H9 (cell line): ENCODE measurements around the gene PKP3. TPM values are rescaled to one million over a fixed set of nuclear protein-coding genes. Genes with fewer than 3 reads are reported as not detected.

Experiments
- DNase-seq: peaks from one replicate; pipeline ENCODE4 v3.0.0-alpha.2; 2017
- H2AFZ ChIP-seq: one replicate; pipeline ENCODE4 v1.6.1; 2013; ENCODE audit warnings: mild to moderate bottlenecking, low read length, control low read depth, moderate library complexity
- H2AK5ac ChIP-seq: 2 replicates; pipeline ENCODE4 v1.6.1; 2013; ENCODE audit warnings: low read length, control low read depth, mixed read lengths; ENCODE audit not compliant: insufficient read length
- H2BK120ac ChIP-seq: one replicate; pipeline ENCODE4 v1.6.1; 2013; ENCODE audit warnings: low read depth, mild to moderate bottlenecking, low read length, control low read depth, inconsistent platforms; ENCODE audit not compliant: poor library complexity, severe bottlenecking
- H2BK12ac ChIP-seq: 2 replicates; pipeline ENCODE4 v1.6.1; 2013; ENCODE audit warnings: low read length, control low read depth, mixed read lengths, low read depth; ENCODE audit not compliant: insufficient read length
- H2BK15ac ChIP-seq: 2 replicates; pipeline ENCODE4 v1.6.1; 2013; ENCODE audit warnings: low read depth, low read length, control low read depth
- H2BK20ac ChIP-seq: one replicate; pipeline ENCODE4 v1.6.1; 2013; ENCODE audit warnings: low read depth, mild to moderate bottlenecking, low read length, control low read depth, inconsistent platforms; ENCODE audit not compliant: poor library complexity, severe bottlenecking
- H2BK5ac ChIP-seq: 2 replicates; pipeline ENCODE4 v1.6.1; 2013; ENCODE audit warnings: low read length, control low read depth, mixed read lengths; ENCODE audit not compliant: insufficient read length
- H3K14ac ChIP-seq: 2 replicates; pipeline ENCODE4 v1.6.1; 2013; ENCODE audit warnings: low read length, control low read depth; ENCODE audit not compliant: insufficient read depth
- H3K18ac ChIP-seq: 2 replicates; pipeline ENCODE4 v1.6.1; 2013; ENCODE audit warnings: low read depth, mild to moderate bottlenecking, mixed read lengths, low read length, control low read depth; ENCODE audit not compliant: insufficient read length
- H3K23ac ChIP-seq: 2 replicates; pipeline ENCODE4 v1.6.1; 2013; ENCODE audit warnings: low read length, control low read depth, mixed read lengths, low read depth; ENCODE audit not compliant: insufficient read length
- H3K23me2 ChIP-seq: 2 replicates; pipeline ENCODE4 v1.6.1; 2013; ENCODE audit warnings: low read depth, mild to moderate bottlenecking, mixed read lengths, low read length, control low read depth; ENCODE audit not compliant: insufficient read length, poor library complexity, severe bottlenecking
- H3K27ac ChIP-seq: 2 replicates; pipeline ENCODE4 v1.5.1; 2013; ENCODE audit warnings: low read length, control low read depth, mixed read lengths, low read depth; ENCODE audit not compliant: insufficient read length
- H3K27me3 ChIP-seq: 2 replicates; pipeline ENCODE4 v1.6.1; 2013; ENCODE audit warnings: low read length, control low read depth, inconsistent platforms; ENCODE audit not compliant: insufficient read depth
- H3K4ac ChIP-seq: 2 replicates; pipeline ENCODE4 v1.6.1; 2013; ENCODE audit warnings: low read depth, mild to moderate bottlenecking, control low read depth, inconsistent platforms, low read length, moderate library complexity
- H3K4me1 ChIP-seq: 2 replicates; pipeline ENCODE4 v1.6.1; 2013; ENCODE audit warnings: low read length, control low read depth, inconsistent platforms; ENCODE audit not compliant: insufficient read depth
- H3K4me2 ChIP-seq: 2 replicates; pipeline ENCODE4 v1.6.1; 2013; ENCODE audit warnings: low read length, control low read depth, mixed read lengths; ENCODE audit not compliant: insufficient read length, insufficient read depth
- H3K56ac ChIP-seq: 2 replicates; pipeline ENCODE4 v1.6.1; 2013; ENCODE audit warnings: low read depth, mild to moderate bottlenecking, mixed read lengths, low read length, control low read depth; ENCODE audit not compliant: insufficient read length
- H3K79me1 ChIP-seq: 2 replicates; pipeline ENCODE4 v1.6.1; 2013; ENCODE audit warnings: low read depth, mild to moderate bottlenecking, moderate library complexity, low read length, control low read depth, inconsistent platforms; ENCODE audit not compliant: insufficient read depth, poor library complexity, severe bottlenecking
- H3K79me2 ChIP-seq: 2 replicates; pipeline ENCODE4 v1.6.1; 2013; ENCODE audit warnings: low read length, control low read depth, inconsistent platforms; ENCODE audit not compliant: insufficient read depth
- H3K9ac ChIP-seq: 2 replicates; pipeline ENCODE4 v1.6.1; 2013; ENCODE audit warnings: low read length, control low read depth, mixed read lengths; ENCODE audit not compliant: insufficient read length; ENCODE audit errors: extremely low read depth
- H3K9me3 ChIP-seq: one replicate; pipeline ENCODE4 v1.6.1; 2013; ENCODE audit warnings: low read depth, low read length, inconsistent platforms; ENCODE audit not compliant: control insufficient read depth
- H3T11ph ChIP-seq: one replicate; pipeline ENCODE4 v1.6.1; 2013; ENCODE audit warnings: mild to moderate bottlenecking, low read length, control low read depth, inconsistent platforms
- H4K20me1 ChIP-seq: one replicate; pipeline ENCODE4 v1.6.1; 2013; ENCODE audit not compliant: control insufficient read depth, insufficient read length, insufficient read depth
- H4K5ac ChIP-seq: 2 replicates; pipeline ENCODE4 v1.6.1; 2013; ENCODE audit warnings: low read depth, mild to moderate bottlenecking, mixed read lengths, low read length, control low read depth; ENCODE audit not compliant: insufficient read length
- H4K8ac ChIP-seq: replicated peaks from 2 replicates; pipeline ENCODE4 v1.6.1; 2013; ENCODE audit warnings: low read length, control low read depth, mixed read lengths, low read depth; ENCODE audit not compliant: insufficient read length
- H4K91ac ChIP-seq: 2 replicates; pipeline ENCODE4 v1.6.1; 2013; ENCODE audit warnings: low read depth, mild to moderate bottlenecking, moderate library complexity, mixed read lengths, low read length, control low read depth; ENCODE audit not compliant: insufficient read length
- H3K27ac Mint-ChIP-seq, 3 experiments: 2 replicates in 2 of 3; 3 replicates in 1 of 3; pipeline ENCODE4 v1.8.0; 2020 to 2021; ENCODE audit warnings: mixed read lengths in 3 of 3, mild to moderate bottlenecking in 1 of 3, moderate library complexity in 1 of 3
- H3K27me3 Mint-ChIP-seq: 2 replicates; pipeline ENCODE4 v1.8.0; 2021; ENCODE audit warnings: low read depth, mild to moderate bottlenecking, moderate library complexity, mixed read lengths
- H3K36me3 Mint-ChIP-seq, 3 experiments: 2 replicates in 2 of 3; 3 replicates in 1 of 3; pipeline ENCODE4 v1.8.0; 2020 to 2021; ENCODE audit warnings: low read depth in 3 of 3, mixed read lengths in 3 of 3; ENCODE audit not compliant: insufficient read depth in 1 of 3
- H3K4me1 Mint-ChIP-seq, 2 experiments: 2 replicates each; pipeline ENCODE4 v1.8.0; 2020; ENCODE audit warnings: mixed read lengths in 2 of 2
- H3K4me3 Mint-ChIP-seq, 2 experiments: 2 replicates in 1 of 2; 3 replicates in 1 of 2; pipeline ENCODE4 v1.8.0; 2020 to 2021; ENCODE audit warnings: mild to moderate bottlenecking in 2 of 2, mixed read lengths in 2 of 2, moderate library complexity in 1 of 2
- H3K9me3 Mint-ChIP-seq, 2 experiments: 2 replicates in 1 of 2; 3 replicates in 1 of 2; pipeline ENCODE4 v1.8.0; 2020; ENCODE audit warnings: mild to moderate bottlenecking in 2 of 2, mixed read lengths in 2 of 2, moderate library complexity in 1 of 2
- WGBS: extraction: QIAGEN DNeasy Blood & Tissue Kit; methylation state at CpG from one replicate; pipeline ENCODE4 v1.1.7; 2013; ENCODE audit warnings: missing lambda C conversion rate, low lambda C conversion rate, mixed read lengths; ENCODE audit not compliant: insufficient read length; ENCODE audit errors: extremely low coverage; 5-methylcytosine and 5-hydroxymethylcytosine counted together
- total RNA-seq: library from RNA; stranded (reverse); gene quantifications from 2 replicates; pipeline ENCODE4 v1.2.1, GENCODE V29; 2021
- TF ChIP-seq, protein P1 (sequence below): fragments of 200-600 bp; sonication (generic); conservative IDR thresholded peaks from 3 replicates; pipeline ENCODE4 v1.8.0; 2021; ENCODE audit warnings: antibody characterized with exemption, mild to moderate bottlenecking

PKP3 gene
- total RNA-seq, 1 experiment from 2014 or later = 41.7 TPM

GRCh38 chr11:433641-434040, 39.6 kb downstream of the PKP3 start:
- H2AFZ ChIP-seq = no peak overlapping the region
- no peak overlapping the region for H3K56ac ChIP-seq
- no peak overlapping the region for H3K9ac ChIP-seq
- H2BK20ac ChIP-seq = no peak overlapping the region
- TF ChIP-seq, protein P1, sequence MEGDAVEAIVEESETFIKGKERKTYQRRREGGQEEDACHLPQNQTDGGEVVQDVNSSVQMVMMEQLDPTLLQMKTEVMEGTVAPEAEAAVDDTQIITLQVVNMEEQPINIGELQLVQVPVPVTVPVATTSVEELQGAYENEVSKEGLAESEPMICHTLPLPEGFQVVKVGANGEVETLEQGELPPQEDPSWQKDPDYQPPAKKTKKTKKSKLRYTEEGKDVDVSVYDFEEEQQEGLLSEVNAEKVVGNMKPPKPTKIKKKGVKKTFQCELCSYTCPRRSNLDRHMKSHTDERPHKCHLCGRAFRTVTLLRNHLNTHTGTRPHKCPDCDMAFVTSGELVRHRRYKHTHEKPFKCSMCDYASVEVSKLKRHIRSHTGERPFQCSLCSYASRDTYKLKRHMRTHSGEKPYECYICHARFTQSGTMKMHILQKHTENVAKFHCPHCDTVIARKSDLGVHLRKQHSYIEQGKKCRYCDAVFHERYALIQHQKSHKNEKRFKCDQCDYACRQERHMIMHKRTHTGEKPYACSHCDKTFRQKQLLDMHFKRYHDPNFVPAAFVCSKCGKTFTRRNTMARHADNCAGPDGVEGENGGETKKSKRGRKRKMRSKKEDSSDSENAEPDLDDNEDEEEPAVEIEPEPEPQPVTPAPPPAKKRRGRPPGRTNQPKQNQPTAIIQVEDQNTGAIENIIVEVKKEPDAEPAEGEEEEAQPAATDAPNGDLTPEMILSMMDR = no peak
- H3K4ac ChIP-seq = no peak overlapping the region
- no peak overlapping the region for H2AK5ac ChIP-seq
- no peaks in the 10 kb centered on the region for H3K27me3 ChIP-seq
- H2BK12ac ChIP-seq = no peak overlapping the region
- H3K9me3 Mint-ChIP-seq = peaks cover 9 to 12% of the 10 kb centered on the region in 2 experiments
- no peak for DNase-seq
- no peak overlapping the region for H3K4me2 ChIP-seq
- no peaks in the 10 kb centered on the region for H3K23me2 ChIP-seq
- H3K4me1 Mint-ChIP-seq = peaks cover 0 to 2% of the 10 kb centered on the region in 2 experiments; a peak in 1 of 4 replicates
- H2BK120ac ChIP-seq = no peak overlapping the region
- H3T11ph ChIP-seq = no peak overlapping the region
- no peak overlapping the region for H3K4me3 Mint-ChIP-seq
- no peaks in the 10 kb centered on the region for H3K4me1 ChIP-seq
- peaks cover 3 to 19% (median 6%) of the 10 kb centered on the region in 3 experiments for H3K36me3 Mint-ChIP-seq
- H3K23ac ChIP-seq = no peak overlapping the region
- no peak overlapping the region for H3K18ac ChIP-seq
- H4K91ac ChIP-seq = no peak overlapping the region
- no peaks in the 10 kb centered on the region for H4K20me1 ChIP-seq
- no peak overlapping the region for H3K14ac ChIP-seq
- no peak overlapping the region for H3K27ac ChIP-seq
- H3K27me3 Mint-ChIP-seq = peaks cover 2% of the 10 kb centered on the region
- no CpG with 5 or more reads among the region's 20 CpGs for WGBS
- no peak overlapping the region for H3K27ac Mint-ChIP-seq
- no peak overlapping the region for H2BK15ac ChIP-seq
- H3K79me2 ChIP-seq = no peaks in the 10 kb centered on the region
- no peak overlapping the region for H4K5ac ChIP-seq
- H2BK5ac ChIP-seq = no peak overlapping the region
- peaks cover 7% of the 10 kb centered on the region for H3K9me3 ChIP-seq
- H3K79me1 ChIP-seq = no peaks in the 10 kb centered on the region
- no peak overlapping the region for H4K8ac ChIP-seq
